K562 treated with DMSO at 1 percent for 4 hours (cell line): ENCODE data around the gene C8A. TPM values are rescaled to one million over a fixed set of nuclear protein-coding genes. Genes with fewer than 3 reads are reported as not detected.

ENCODE experiments used
- total RNA-seq: library from RNA; unstranded; fragments of 300-600 nt; gene quantifications from 2 replicates; pipeline ENCODE4 v1.2.3, GENCODE V29; 2022; ENCODE audit not compliant: insufficient read depth

C8A gene
- not detected in 2 replicates for total RNA-seq

DNA sequence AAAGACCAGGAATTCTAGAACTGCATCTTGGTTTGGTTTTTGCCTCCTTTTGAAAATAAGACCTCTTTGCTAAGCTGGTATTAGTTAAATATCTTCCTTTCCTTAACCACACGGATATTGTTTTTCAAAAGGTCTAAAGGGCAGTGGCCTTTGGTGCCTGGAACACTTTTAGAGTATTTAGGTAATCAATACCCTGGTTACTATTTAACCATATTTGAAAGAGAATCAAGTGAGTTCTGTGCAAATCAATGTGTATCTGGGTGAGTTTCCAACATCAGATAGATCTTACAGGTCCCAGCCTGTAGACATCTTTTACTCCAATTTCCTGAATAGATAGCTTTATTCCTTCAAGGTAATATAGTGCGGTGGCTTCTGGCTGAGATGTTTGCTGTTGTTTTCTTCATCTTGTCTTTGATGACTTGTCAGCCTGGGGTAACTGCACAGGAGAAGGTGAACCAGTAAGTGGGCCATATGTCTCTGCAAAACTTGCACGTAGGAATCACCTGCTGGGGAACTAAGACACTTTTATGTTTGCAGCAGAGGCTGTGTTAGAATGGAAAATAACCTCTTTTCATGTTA, at the start of gene C8A:
TSS of gene C8A (plus strand) at position 277 of the 579 bp plus-strand sequence. CDS start at position 382, 105 bp downstream.

DNA sequence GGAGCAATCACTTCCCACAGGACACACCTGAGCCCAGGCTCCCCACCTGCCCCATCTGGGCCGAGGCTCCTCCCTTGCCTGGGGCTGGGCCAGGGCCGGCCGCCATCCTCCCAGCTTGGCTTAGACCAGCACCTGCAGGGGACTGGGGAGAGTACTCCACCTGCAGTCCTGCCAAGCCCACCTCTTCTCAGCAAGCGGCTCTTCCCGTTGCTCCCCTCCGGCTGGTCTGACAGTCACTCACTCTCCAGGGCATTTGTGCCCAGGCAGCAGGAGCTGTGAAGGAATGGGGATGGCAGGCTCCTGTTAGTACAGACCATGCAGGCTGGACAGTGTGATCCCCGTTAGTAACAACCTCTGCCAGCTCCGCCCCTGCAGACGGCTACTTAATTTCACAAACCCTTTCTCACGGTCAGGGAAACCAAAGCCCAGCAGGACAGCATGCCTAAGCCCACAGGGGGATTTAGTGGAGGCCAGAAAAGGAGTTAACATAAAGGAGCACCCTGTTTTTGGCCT, 35.2 kb upstream of the C8A start, which contains the start of gene FYB2:
TSS of gene FYB2 (minus strand) at position 18 of the 513 bp plus-strand sequence. CDS start 114 bp downstream, outside the sequence.

DNA sequence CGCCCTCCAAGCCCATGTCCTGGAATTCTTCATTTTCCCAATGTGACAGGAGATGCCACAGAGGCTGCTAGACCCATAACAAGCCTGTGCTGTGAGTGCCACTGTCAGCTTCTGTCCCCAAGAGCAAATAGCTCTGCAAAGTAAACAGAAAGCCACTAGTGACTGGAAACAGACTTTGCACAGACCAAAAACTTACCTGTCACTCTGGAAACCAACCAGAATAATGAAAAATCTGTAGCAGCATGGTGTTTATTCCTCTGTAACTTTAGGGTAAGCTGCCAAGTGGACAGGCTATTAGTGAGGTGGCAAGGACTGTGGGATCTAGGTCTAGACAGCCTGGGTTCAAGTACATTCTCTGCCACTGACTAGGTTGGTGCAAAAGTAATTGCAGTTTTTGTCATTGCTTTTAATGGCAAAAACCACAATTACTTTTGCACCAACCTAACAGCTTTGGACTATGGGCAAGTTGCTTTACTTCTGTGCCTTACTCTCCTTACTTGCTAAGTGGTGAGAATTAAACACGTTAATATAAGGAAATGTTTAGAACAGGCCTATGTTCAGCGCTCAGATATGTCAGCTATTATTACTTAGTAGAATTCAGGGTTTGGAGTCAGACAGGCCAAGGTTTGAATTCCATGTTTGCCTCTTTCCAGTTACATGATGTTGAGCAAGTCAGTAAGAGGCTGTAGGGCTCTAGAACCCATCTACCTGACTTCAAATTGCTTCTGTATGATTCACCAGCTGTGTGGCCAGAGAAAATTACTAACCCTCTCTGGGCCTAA, 111.5 kb downstream of the C8A start, which contains the start of gene C8B:
TSS of gene C8B (minus strand) at position 100 of the 782 bp plus-strand sequence. CDS start at position 33, 67 bp downstream.

Other genes with a start within 250 kb of the C8A start
- gene PRKAA2, start 209.5 kb upstream of the C8A start, total RNA-seq = not detected in 2 replicates
- 1.4 and 2.7 TPM in 2 replicates for gene FYB2, start 35.4 kb upstream of the C8A start, total RNA-seq
- not detected in 2 replicates for gene C8B, start 111.2 kb downstream of the C8A start, total RNA-seq